Kidney epithelial cell (primary cell): ENCODE measurements around the gene PRR16. TPM values are rescaled to one million over a fixed set of nuclear protein-coding genes. Genes with fewer than 3 reads are reported as not detected.

Source experiments
- DNase-seq: peaks from one replicate; pipeline ENCODE4 v3.0.0-alpha.2; 2010; ENCODE audit warnings: low read depth
- H3K27me3 ChIP-seq: 2 replicates; pipeline ENCODE4 v1.6.0; 2011; ENCODE audit warnings: low read length; ENCODE audit not compliant: control insufficient read depth, insufficient read depth
- H3K36me3 ChIP-seq: 2 replicates; pipeline ENCODE4 v1.5.1; 2011; ENCODE audit warnings: low read length; ENCODE audit not compliant: control insufficient read depth, insufficient read depth
- H3K4me3 ChIP-seq: 2 replicates; pipeline ENCODE4 v1.5.1; 2011; ENCODE audit warnings: low read depth, mild to moderate bottlenecking, control low read depth, low read length
- total RNA-seq: library from RNA; depleted of rRNA; stranded (reverse); fragments of >200 nt; gene quantifications from 2 replicates; pipeline ENCODE4 v1.2.3, GENCODE V29; 2015
- TF ChIP-seq, protein P1 (sequence below): IDR thresholded peaks from 2 replicates; pipeline ENCODE4 v1.5.1; 2011; ENCODE audit warnings: mild to moderate bottlenecking, moderate library complexity, low read length, control low read depth, inconsistent platforms; ENCODE audit not compliant: insufficient read depth, poor library complexity, severe bottlenecking

Gene PRR16
- total RNA-seq, 1 donor from 2014 or later = 1.0 TPM

DNA sequence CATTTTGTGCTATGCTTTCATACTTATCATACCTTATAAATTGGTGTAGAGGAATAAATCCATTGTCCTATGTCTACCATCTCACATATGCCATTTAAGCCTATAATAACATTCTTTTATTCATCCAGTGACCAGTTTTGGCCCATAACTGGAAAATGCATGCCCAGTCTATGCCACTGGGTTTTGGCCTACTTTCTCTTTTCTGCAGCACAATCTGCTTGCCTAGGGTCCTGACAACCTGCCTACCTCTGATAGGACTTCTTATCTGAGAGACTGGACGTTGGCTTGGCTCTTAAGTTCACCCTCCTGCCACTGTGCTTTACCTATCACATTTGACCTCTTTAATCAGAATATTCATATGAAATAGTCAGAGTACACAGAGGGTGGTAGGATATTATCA lies 103.0 kb downstream of the PRR16 start:
- Histone ChIP-seq H3K36me3 (no peaks in the 10 kb centered on the region), H3K4me3 (no peak overlapping the region)
- no peak for DNase-seq

DNA sequence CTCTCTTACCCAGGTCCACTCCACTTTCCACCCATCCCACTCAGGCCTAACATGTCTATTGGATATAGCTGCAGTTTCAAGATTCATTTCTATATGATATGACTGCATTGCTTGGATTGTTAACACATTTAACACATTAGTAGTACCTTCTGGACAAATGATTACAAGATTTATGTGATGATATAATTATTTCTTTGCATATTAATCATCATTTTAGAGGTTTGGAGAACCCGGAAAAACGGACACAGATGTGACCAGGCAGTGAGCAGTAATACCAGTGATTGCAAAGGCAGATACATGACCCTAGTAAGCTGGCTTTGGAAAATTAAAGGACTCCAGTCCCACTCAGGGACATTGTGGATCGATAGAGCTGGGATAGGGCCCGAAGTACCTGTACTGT lies 103.8 kb downstream of the PRR16 start:
- TF ChIP-seq, protein P1, sequence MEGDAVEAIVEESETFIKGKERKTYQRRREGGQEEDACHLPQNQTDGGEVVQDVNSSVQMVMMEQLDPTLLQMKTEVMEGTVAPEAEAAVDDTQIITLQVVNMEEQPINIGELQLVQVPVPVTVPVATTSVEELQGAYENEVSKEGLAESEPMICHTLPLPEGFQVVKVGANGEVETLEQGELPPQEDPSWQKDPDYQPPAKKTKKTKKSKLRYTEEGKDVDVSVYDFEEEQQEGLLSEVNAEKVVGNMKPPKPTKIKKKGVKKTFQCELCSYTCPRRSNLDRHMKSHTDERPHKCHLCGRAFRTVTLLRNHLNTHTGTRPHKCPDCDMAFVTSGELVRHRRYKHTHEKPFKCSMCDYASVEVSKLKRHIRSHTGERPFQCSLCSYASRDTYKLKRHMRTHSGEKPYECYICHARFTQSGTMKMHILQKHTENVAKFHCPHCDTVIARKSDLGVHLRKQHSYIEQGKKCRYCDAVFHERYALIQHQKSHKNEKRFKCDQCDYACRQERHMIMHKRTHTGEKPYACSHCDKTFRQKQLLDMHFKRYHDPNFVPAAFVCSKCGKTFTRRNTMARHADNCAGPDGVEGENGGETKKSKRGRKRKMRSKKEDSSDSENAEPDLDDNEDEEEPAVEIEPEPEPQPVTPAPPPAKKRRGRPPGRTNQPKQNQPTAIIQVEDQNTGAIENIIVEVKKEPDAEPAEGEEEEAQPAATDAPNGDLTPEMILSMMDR = no peak
- Histone ChIP-seq H3K4me3 (no peak overlapping the region), H3K27me3 (no peaks in the 10 kb centered on the region), H3K36me3 (no peaks in the 10 kb centered on the region)
- no peak for DNase-seq

More for the DNA sequence above, 103.0 kb downstream of the PRR16 start:
- H3K27me3 ChIP-seq = no peaks in the 10 kb centered on the region
- TF ChIP-seq, protein P1 = no peak

DNA sequence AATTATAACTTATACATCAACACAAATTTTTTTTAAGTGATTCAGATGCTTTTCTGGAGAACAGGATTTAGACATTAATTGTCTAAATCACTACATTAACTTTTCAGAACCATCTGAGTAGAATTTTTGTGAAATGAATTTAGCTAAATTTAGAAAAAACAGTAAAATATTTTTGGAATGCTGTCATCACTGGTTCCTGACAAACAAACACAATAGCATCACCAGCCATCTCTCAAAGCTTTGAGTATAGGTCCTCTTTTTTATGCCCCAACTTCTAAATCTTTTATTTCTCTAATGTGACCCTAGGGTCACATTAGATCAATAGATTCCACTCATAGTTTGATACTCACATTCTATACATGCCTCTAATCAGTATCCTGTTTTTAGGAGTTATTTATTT lies 104.6 kb downstream of the PRR16 start:
- no peaks in the 10 kb centered on the region for H3K27me3 ChIP-seq
- no peak overlapping the region for H3K4me3 ChIP-seq
- TF ChIP-seq, protein P1 = no peak
- DNase-seq = no peak
- H3K36me3 ChIP-seq = no peaks in the 10 kb centered on the region

DNA sequence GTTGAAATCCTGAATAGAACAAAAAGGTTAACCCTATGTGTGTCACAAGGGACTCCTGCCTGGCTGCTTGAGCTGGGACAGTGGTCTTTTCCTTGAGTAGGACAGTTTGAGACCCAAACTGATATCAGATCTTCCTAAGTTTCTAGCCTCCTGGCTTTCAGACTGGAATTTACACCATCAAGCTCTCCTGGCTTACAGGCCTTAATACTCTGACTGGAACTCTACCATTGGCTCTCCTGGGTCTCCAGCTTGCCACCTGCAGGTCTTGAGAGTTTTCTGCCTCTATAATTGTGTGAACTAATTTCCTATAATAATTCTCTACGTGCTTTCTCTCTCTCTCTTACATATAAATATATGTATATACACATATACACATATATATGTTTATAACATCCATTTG lies 112.5 kb downstream of the PRR16 start:
- TF ChIP-seq, protein P1 = no peak
- Histone ChIP-seq H3K27me3 (no peaks in the 10 kb centered on the region), H3K36me3 (no peaks in the 10 kb centered on the region), H3K4me3 (no peak overlapping the region)
- DNase-seq = no peak

DNA sequence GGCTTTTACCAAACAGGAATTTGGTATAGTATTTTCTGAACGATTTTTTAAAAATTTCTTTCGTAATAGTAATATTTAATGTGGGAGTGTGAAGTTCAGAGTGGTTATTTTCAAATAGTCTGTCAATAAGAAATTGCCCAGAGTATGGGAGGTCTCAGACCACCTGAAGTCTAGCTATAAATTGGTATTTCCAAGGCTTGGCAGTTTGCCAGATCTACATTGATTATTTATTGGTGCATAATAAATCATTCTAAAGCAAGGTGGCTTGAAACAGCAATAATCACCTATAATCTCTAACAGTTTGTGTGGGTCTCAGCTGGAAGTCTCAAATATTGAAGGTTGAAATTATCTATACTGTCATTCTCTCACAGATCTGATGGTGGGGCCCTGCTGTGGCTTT lies 118.5 kb downstream of the PRR16 start:
- no peaks in the 10 kb centered on the region for H3K27me3 ChIP-seq
- H3K4me3 ChIP-seq = no peak overlapping the region
- TF ChIP-seq, protein P1 = no peak
- DNase-seq = no peak
- no peaks in the 10 kb centered on the region for H3K36me3 ChIP-seq

DNA sequence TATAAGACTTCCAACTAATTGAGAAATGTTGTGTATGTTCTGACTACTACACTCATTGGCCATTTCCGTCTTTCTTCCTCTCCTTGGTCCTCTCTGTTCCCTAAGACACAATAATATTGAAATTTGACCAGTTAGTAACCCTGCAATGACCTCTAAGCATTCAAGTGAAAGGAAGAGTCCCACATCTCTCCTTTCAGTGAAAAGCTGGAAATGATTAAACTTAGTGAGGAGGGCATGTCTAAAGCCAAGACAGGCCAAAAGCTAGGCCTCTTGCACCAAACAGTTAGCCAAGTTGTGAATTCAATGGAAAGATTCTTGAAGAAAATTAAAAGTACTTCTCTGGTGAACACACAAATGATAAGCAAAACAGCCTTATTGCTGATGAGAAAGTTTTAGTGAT lies 122.5 kb downstream of the PRR16 start:
- DNase-seq = no peak
- H3K4me3 ChIP-seq = no peak overlapping the region
- no peaks in the 10 kb centered on the region for H3K27me3 ChIP-seq
- H3K36me3 ChIP-seq = no peaks in the 10 kb centered on the region
- TF ChIP-seq, protein P1 = no peak
